GM12878 (cell line): ENCODE measurements around the gene PGR. TPM values are rescaled to one million over a fixed set of nuclear protein-coding genes. Genes with fewer than 3 reads are reported as not detected.

ENCODE experiments used
- ATAC-seq: fragments of 200-7000 bp; cut with Tn5 transposase; 3 replicates; pipeline ENCODE4 v1.9.1; 2020; ENCODE audit warnings: mild to moderate bottlenecking, moderate library complexity
- BruUV-seq: library from RNA; stranded (reverse); fragments of 400-500 nt; replicated peaks from 2 replicates; lab custom pipeline; 2021; lab: Mats Ljungman, UMichigan
- CTCF ChIA-PET: fragments of 300-600 bp; sonication (Branson Sonifier 250); formaldehyde crosslinking; extraction: SDS; loops from one replicate; lab custom pipeline; 2021; ENCODE audit warnings: inconsistent platforms; lab: Yijun Ruan, JAX
- POLR2A ChIA-PET: fragments of 350-600 bp; formaldehyde crosslinking; extraction: SDS; loops from one replicate; lab custom pipeline; 2021; ENCODE audit warnings: inconsistent platforms; lab: Charles Lee
- RAD21 ChIA-PET: fragments of 300-600 bp; sonication (Branson Sonifier 250); formaldehyde crosslinking; loops from one replicate; lab custom pipeline; 2023; ENCODE audit warnings: antibody characterized with exemption; ENCODE audit not compliant: unreplicated experiment; lab: Charles Lee
- SMC1A ChIA-PET: fragments of 300-600 bp; sonication (Branson Sonifier 250); formaldehyde crosslinking; loops from one replicate; lab custom pipeline; 2023; ENCODE audit not compliant: unreplicated experiment, uncharacterized antibody; lab: Charles Lee
- DNase-seq: peaks from one replicate; pipeline ENCODE4 v3.0.0-alpha.2; 2011; ENCODE audit warnings: low read depth, low spot score
- FAIRE-seq: peaks from 3 replicates; lab custom pipeline; 2011; peaks lifted over from hg19 to GRCh38; lab: Jason Lieb, UNC
- H2AFZ ChIP-seq: 2 replicates; pipeline ENCODE4 v1.6.0; 2011; ENCODE audit warnings: low read depth, low read length, control low read depth; ENCODE audit not compliant: control insufficient read depth
- H3K27ac ChIP-seq: 2 replicates; pipeline ENCODE4 v1.5.1; 2011; ENCODE audit warnings: control low read depth; ENCODE audit not compliant: control insufficient read depth, insufficient read depth
- H3K27me3 ChIP-seq, 2 experiments: replicated peaks in 1 of 2; 2 replicates each; pipeline versions ENCODE4 v1.6.0 to v1.6.1; 2011; ENCODE audit warnings: low read length in 1 of 2; ENCODE audit not compliant: control insufficient read depth in 2 of 2, insufficient read depth in 2 of 2
- H3K36me3 ChIP-seq, 2 experiments: 2 replicates each; pipeline ENCODE4 v1.5.1; 2011; ENCODE audit warnings: low read length in 1 of 2; ENCODE audit not compliant: control insufficient read depth in 2 of 2, insufficient read depth in 2 of 2
- H3K4me1 ChIP-seq: 2 replicates; pipeline ENCODE4 v1.6.1; 2011; ENCODE audit warnings: mild to moderate bottlenecking, low read length, moderate library complexity, mixed read lengths; ENCODE audit not compliant: control insufficient read depth, insufficient read depth
- H3K4me2 ChIP-seq: 2 replicates; pipeline ENCODE4 v1.6.0; 2011; ENCODE audit warnings: control low read depth; ENCODE audit not compliant: control insufficient read depth, insufficient read depth
- H3K4me3 ChIP-seq: fragments of 200-600 bp; sonication (generic); 2 replicates; pipeline ENCODE4 v1.5.1; 2016
- H3K79me2 ChIP-seq: 2 replicates; pipeline ENCODE4 v1.6.0; 2011; ENCODE audit warnings: low read length; ENCODE audit not compliant: control insufficient read depth, insufficient read depth
- H3K9ac ChIP-seq: 2 replicates; pipeline ENCODE4 v1.8.0; 2011; ENCODE audit warnings: low read length, control low read depth, mixed read lengths; ENCODE audit not compliant: control insufficient read depth, insufficient read depth
- H3K9me3 ChIP-seq: replicated peaks from 3 replicates; pipeline ENCODE4 v1.5.1; 2011; ENCODE audit warnings: mild to moderate bottlenecking, low read length; ENCODE audit not compliant: control insufficient read depth, insufficient read depth
- H4K20me1 ChIP-seq: 2 replicates; pipeline ENCODE4 v1.6.0; 2011; ENCODE audit not compliant: control insufficient read depth, insufficient read depth
- FOXM1 ChIP-seq: IDR thresholded peaks from 2 replicates; pipeline ENCODE4 v1.6.1; 2012; ENCODE audit warnings: low read depth, mild to moderate bottlenecking, inconsistent platforms, low read length, moderate library complexity
- GABPA ChIP-seq: IDR thresholded peaks from 2 replicates; pipeline ENCODE4 v1.6.1; 2014; ENCODE audit warnings: antibody characterized with exemption, low read depth, mild to moderate bottlenecking, inconsistent platforms
- IRF4 ChIP-seq: IDR thresholded peaks from 2 replicates; pipeline ENCODE4 v1.6.1; 2011; ENCODE audit warnings: low read depth, low read length
- KAT2A ChIP-seq: conservative IDR thresholded peaks from 2 replicates; pipeline ENCODE4 v1.6.1; 2011; ENCODE audit warnings: low read depth, low read length; ENCODE audit not compliant: control insufficient read depth
- SRF ChIP-seq, 2 experiments: IDR thresholded peaks; 2 replicates each; pipeline ENCODE4 v1.6.1; 2011; ENCODE audit warnings: low read depth in 2 of 2, low read length in 2 of 2, mild to moderate bottlenecking in 1 of 2, moderate library complexity in 1 of 2
- YBX1 ChIP-seq: fragments of 450-650 bp; IDR thresholded peaks from 2 replicates; pipeline ENCODE4 v1.6.1; 2016; ENCODE audit warnings: antibody characterized with exemption
- ZNF274 ChIP-seq: IDR thresholded peaks from one replicate; pipeline ENCODE4 v1.8.0; 2011; ENCODE audit not compliant: insufficient read length, insufficient read depth
- WGBS: methylation state at CpG from one replicate; pipeline ENCODE4 v1.1.6; 2016; ENCODE audit warnings: low lambda C conversion rate; ENCODE audit not compliant: insufficient replicate concordance, insufficient coverage; ENCODE audit errors: missing lambda C conversion rate; 5-methylcytosine and 5-hydroxymethylcytosine counted together
- in situ Hi-C: fragments of 300-500 bp; cut with MboI; formaldehyde crosslinking; loops from 9 replicates; pipeline ENCODE4 v1.14.3; 2018; ENCODE audit warnings: mixed read lengths
- intact Hi-C: fragments of 100-400 bp; cut with micrococcal nuclease; formaldehyde crosslinking; loops from one replicate; pipeline ENCODE4 v1.14.2; 2022; ENCODE audit not compliant: unreplicated experiment
- polyA plus RNA-seq, 11 experiments: library from polyadenylated mRNA; depleted of rRNA in 4 of 11; unstranded in 6 of 11; stranded (reverse) in 5 of 11; fragments of >200 nt; fragmentation: Nextera tagmentation in 4 of 11; fragmentation: Illumina TruSeq in 1 of 11; extraction: Ambion mirVana in 4 of 11; extraction: Trizol in 1 of 11; gene quantifications; 1 replicate in 1 of 11; 2 replicates in 10 of 11; pipeline versions ENCODE4 v1.2.1 to v1.2.3, GENCODE V29; 2011 to 2016; ENCODE audit warnings: inconsistent platforms in 2 of 11, missing spikeins in 2 of 11, low read depth in 1 of 11
- total RNA-seq, 4 experiments: library from RNA; depleted of rRNA in 3 of 4; stranded (reverse); fragments of >200 nt in 3 of 4; fragmentation: Illumina TruSeq in 1 of 4; extraction: Trizol in 1 of 4; gene quantifications; 2 replicates each; pipeline versions ENCODE4 v1.2.1 to v1.2.3, GENCODE V29; 2013 to 2021
- TF ChIP-seq, protein P1 (sequence below): IDR thresholded peaks from 2 replicates; pipeline ENCODE4 v1.6.1; 2011; ENCODE audit warnings: low read depth, low read length, improper control_type of control experiment, borderline replicate concordance

Gene PGR
- total and polyA plus RNA-seq, 10 of the 15 experiments (the other 5 are each of a cell fraction or from before 2014, with no cell fraction given) = 0.01 TPM; not detected in 9

DNA sequence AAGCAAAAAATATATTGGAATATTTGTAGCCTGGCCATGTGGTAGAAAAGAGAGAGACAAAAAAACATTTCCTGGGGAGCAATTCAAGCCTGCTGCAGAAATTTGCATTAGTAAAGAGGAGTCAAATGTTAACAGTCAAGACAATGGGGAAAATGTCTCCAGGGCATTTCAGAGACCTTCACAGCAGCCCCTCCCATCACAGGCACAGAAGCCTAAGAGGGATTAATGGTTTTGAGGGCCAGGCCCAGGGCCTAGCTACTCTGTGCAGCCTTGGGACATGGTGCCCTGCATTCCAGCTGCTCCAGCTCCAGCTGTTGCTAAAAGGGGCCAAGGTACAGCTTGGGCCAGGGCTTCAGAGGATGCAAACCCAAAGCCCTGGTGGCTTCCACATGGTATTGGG lies 46.8 kb downstream of the PGR start:
- Histone ChIP-seq H3K79me2 (no peaks in the 10 kb centered on the region), H3K4me3 (no peak overlapping the region), H3K36me3 (no peaks in the 10 kb centered on the region), H3K4me2 (no peak overlapping the region), H2AFZ (no peak overlapping the region), H4K20me1 (no peaks in the 10 kb centered on the region), H3K9me3 (no peaks in the 10 kb centered on the region), H3K9ac (no peak overlapping the region), H3K27ac (no peak overlapping the region), H3K27me3 (no peaks in the 10 kb centered on the region), H3K4me1 (no peaks in the 10 kb centered on the region)
- no peak for TF ChIP-seq ZNF274
- TF ChIP-seq, protein P1, sequence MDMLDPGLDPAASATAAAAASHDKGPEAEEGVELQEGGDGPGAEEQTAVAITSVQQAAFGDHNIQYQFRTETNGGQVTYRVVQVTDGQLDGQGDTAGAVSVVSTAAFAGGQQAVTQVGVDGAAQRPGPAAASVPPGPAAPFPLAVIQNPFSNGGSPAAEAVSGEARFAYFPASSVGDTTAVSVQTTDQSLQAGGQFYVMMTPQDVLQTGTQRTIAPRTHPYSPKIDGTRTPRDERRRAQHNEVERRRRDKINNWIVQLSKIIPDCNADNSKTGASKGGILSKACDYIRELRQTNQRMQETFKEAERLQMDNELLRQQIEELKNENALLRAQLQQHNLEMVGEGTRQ = no peak
- TF ChIP-seq GABPA = no peak
- intact Hi-C loops = no loop called here
- ChIA-PET SMC1A (no interaction called here), POLR2A (no interaction called here), CTCF (no interaction called here), RAD21 (no interaction called here)
- FAIRE-seq (no peak), ATAC-seq (no peak), DNase-seq (no peak)
- BruUV-seq = no TSS peak
- in situ Hi-C loops = no loop called here

DNA sequence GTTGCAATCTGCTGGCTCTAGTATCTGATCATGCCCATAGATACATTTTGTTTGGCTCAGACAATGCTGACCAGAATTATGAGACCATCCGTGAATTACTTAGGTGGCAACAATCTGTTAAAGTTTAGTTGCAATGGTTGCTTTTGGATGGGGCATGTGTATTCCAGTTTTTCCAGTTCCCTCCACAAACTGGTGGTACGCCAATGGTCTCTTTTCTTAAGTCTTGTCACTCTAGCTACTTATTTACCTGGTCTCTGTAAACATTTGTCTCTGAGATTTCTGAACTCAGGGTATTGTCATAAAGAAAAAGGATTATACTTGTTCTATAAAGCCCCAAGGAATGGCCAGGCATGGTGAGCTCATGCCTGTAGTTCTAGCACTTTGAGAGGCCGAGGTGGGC lies 65.9 kb downstream of the PGR start:
- Histone ChIP-seq H4K20me1 (no peaks in the 10 kb centered on the region), H3K4me1 (no peaks in the 10 kb centered on the region), H3K4me3 (no peak overlapping the region)
- ChIA-PET RAD21 (no interaction called here), SMC1A (no interaction called here)
- intact Hi-C loops = no loop called here
- FAIRE-seq = no peak
- no peak for TF ChIP-seq FOXM1
- TF ChIP-seq IRF4 = no peak
- TF ChIP-seq SRF (IDR thresholded peaks at IDR 0.05; ENCODE audit: low read depth in 2 of 2, low read length in 2 of 2) = no peak
- no peak for TF ChIP-seq YBX1
- no peak for TF ChIP-seq KAT2A
- TF ChIP-seq, all 136 proteins: peak for 0
- H3K79me2 ChIP-seq = no peaks in the 10 kb centered on the region
- POLR2A ChIA-PET = no interaction called here
- H3K9ac ChIP-seq = no peak overlapping the region
- no peak for ATAC-seq
- no peaks in the 10 kb centered on the region for H3K27me3 ChIP-seq
- H3K4me2 ChIP-seq = no peak overlapping the region
- no peak for DNase-seq
- no peaks in the 10 kb centered on the region for H3K9me3 ChIP-seq
- no peaks in the 10 kb centered on the region for H3K36me3 ChIP-seq
- no TSS peak for BruUV-seq
- CTCF ChIA-PET = no interaction called here
- no peak overlapping the region for H2AFZ ChIP-seq
- in situ Hi-C loops = no loop called here
- no peak overlapping the region for H3K27ac ChIP-seq
- 31% methylated on average over 3 of the region's 3 CpGs for WGBS
